GM23338 (cell line): Measurements from ENCODE around the gene DVL1.

Experiments used
- CREB1 ChIP-seq: fragments of 250-450 bp; sonication (Bioruptor Pico); IDR thresholded peaks from 2 replicates; pipeline ENCODE4 v1.5.0; 2020; ENCODE audit warnings: low read depth, mild to moderate bottlenecking, moderate library complexity
- CTCF ChIP-seq, 2 experiments: fragments of 200-600 bp in 1 of 2; sonication (generic) in 1 of 2; conservative IDR thresholded peaks; 2 replicates each; pipeline versions ENCODE4 v1.5.1 to v1.6.1; 2016 to 2017; ENCODE audit warnings: antibody characterized with exemption in 2 of 2, low read depth in 2 of 2, mild to moderate bottlenecking in 2 of 2, moderate library complexity in 1 of 2
- ETS1 ChIP-seq: IDR thresholded peaks from 2 replicates; pipeline ENCODE4 v1.6.1; 2016; ENCODE audit warnings: antibody characterized with exemption
- EZH2 ChIP-seq: fragments of 200-600 bp; sonication (generic); IDR thresholded peaks from one replicate; pipeline ENCODE4 v1.8.0; 2017; ENCODE audit warnings: antibody characterized with exemption, mild to moderate bottlenecking, low read depth; ENCODE audit not compliant: unreplicated experiment
- EZH2phosphoT487 ChIP-seq: fragments of 200-600 bp; sonication (generic); IDR thresholded peaks from one replicate; pipeline ENCODE4 v1.8.1; 2018; ENCODE audit warnings: antibody characterized with exemption; ENCODE audit not compliant: unreplicated experiment
- JUNB ChIP-seq: IDR thresholded peaks from one replicate; pipeline ENCODE4 v1.6.1; 2016; ENCODE audit warnings: antibody characterized with exemption; ENCODE audit not compliant: unreplicated experiment
- POLR2AphosphoS5 ChIP-seq: IDR thresholded peaks from 2 replicates; pipeline ENCODE4 v1.6.1; 2016; ENCODE audit warnings: antibody characterized with exemption, low read depth
- STAT1 ChIP-seq: IDR thresholded peaks from one replicate; pipeline ENCODE4 v1.6.1; 2016; ENCODE audit warnings: antibody characterized with exemption; ENCODE audit not compliant: unreplicated experiment
- ZNF114 ChIP-seq: fragments of 250-450 bp; sonication (Bioruptor Pico); IDR thresholded peaks from 2 replicates; pipeline ENCODE4 v1.5.0; 2020; ENCODE audit warnings: mild to moderate bottlenecking, moderate library complexity
- ZNF331 ChIP-seq: fragments of 250-450 bp; sonication (Bioruptor Pico); IDR thresholded peaks from 2 replicates; pipeline ENCODE4 v1.5.0; 2020; ENCODE audit warnings: low read depth, mild to moderate bottlenecking, moderate library complexity
- ZNF462 ChIP-seq: fragments of 250-450 bp; sonication (Bioruptor Pico); IDR thresholded peaks from 2 replicates; pipeline ENCODE4 v1.5.0; 2020; ENCODE audit warnings: mild to moderate bottlenecking, moderate library complexity
- TF ChIP-seq, protein P1 (sequence below): IDR thresholded peaks from one replicate; pipeline ENCODE4 v1.6.1; 2018; ENCODE audit warnings: antibody characterized with exemption; ENCODE audit not compliant: unreplicated experiment

- TF ChIP-seq CTCF (conservative IDR thresholded peaks at IDR 0.05; ENCODE audit: low read depth in 2 of 2), result no peak
- TF ChIP-seq POLR2AphosphoS5, result no peak
- no peak for TF ChIP-seq EZH2
- TF ChIP-seq, protein P1, sequence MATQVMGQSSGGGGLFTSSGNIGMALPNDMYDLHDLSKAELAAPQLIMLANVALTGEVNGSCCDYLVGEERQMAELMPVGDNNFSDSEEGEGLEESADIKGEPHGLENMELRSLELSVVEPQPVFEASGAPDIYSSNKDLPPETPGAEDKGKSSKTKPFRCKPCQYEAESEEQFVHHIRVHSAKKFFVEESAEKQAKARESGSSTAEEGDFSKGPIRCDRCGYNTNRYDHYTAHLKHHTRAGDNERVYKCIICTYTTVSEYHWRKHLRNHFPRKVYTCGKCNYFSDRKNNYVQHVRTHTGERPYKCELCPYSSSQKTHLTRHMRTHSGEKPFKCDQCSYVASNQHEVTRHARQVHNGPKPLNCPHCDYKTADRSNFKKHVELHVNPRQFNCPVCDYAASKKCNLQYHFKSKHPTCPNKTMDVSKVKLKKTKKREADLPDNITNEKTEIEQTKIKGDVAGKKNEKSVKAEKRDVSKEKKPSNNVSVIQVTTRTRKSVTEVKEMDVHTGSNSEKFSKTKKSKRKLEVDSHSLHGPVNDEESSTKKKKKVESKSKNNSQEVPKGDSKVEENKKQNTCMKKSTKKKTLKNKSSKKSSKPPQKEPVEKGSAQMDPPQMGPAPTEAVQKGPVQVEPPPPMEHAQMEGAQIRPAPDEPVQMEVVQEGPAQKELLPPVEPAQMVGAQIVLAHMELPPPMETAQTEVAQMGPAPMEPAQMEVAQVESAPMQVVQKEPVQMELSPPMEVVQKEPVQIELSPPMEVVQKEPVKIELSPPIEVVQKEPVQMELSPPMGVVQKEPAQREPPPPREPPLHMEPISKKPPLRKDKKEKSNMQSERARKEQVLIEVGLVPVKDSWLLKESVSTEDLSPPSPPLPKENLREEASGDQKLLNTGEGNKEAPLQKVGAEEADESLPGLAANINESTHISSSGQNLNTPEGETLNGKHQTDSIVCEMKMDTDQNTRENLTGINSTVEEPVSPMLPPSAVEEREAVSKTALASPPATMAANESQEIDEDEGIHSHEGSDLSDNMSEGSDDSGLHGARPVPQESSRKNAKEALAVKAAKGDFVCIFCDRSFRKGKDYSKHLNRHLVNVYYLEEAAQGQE, result no peak
- TF ChIP-seq EZH2phosphoT487, result no peak
- no peak for TF ChIP-seq STAT1
- TF ChIP-seq CREB1 (CRISPR knock-in tag), result no peak
- TF ChIP-seq JUNB, result no peak
- no peak for TF ChIP-seq ZNF114 (CRISPR knock-in tag)
- TF ChIP-seq ETS1, result no peak
- TF ChIP-seq ZNF462 (CRISPR knock-in tag), result no peak
- no peak for TF ChIP-seq ZNF331
These were observed 12.8 kb downstream of the DVL1 start for GRCh38 chr1:1336446-1336845.
